ENCODE data around the gene LRP1-AS.

Gene LRP1-AS

GRCh38 chr12:57096099-57096572 lies 51.3 kb downstream of the LRP1-AS start:
- DNase-seq = no peak

- no peak for DNase-seq
These were observed 52.0 kb downstream of the LRP1-AS start for GRCh38 chr12:57095440-57095839.
